Natural killer cell (primary cell): ENCODE measurements around the gene MLLT10. TPM values are rescaled to one million over a fixed set of nuclear protein-coding genes. Genes with fewer than 3 reads are reported as not detected.
A peak's percentile ranks its signal among the peaks of the same experiment; 100 is the strongest.
"Not testable (repeated sequence)": the region's sequence is repeated elsewhere in the genome, so short reads cannot be mapped to it uniquely, and the experiment has no call there.

Source experiments
- ATAC-seq, 3 donors: fragments of 150-1000 bp in 2 of 3; fragments of 200-7000 bp in 1 of 3; cut with Tn5 transposase; 1 replicate in 1 of 3; 2 replicates in 2 of 3; pipeline ENCODE4 v1.10.0; 2021; ENCODE audit warnings: mild to moderate bottlenecking in 2 of 3, moderate library complexity in 2 of 3
- DNase-seq, 2 donors: peaks; one replicate each; pipeline versions ENCODE4 v3.0.0 to v3.0.0-alpha.2; 2013 to 2021; ENCODE audit warnings: mixed read lengths in 1 of 2
- H3K27ac ChIP-seq: one replicate; pipeline ENCODE4 v1.5.1; 2013; ENCODE audit warnings: mild to moderate bottlenecking, low read length
- H3K27me3 ChIP-seq: one replicate; pipeline ENCODE4 v1.6.1; 2013; ENCODE audit warnings: low read length; ENCODE audit not compliant: control insufficient read depth, insufficient read depth
- H3K36me3 ChIP-seq: one replicate; pipeline ENCODE4 v1.6.1; 2013; ENCODE audit warnings: low read length; ENCODE audit not compliant: control insufficient read depth, insufficient read depth
- H3K4me1 ChIP-seq: one replicate; pipeline ENCODE4 v1.6.1; 2013; ENCODE audit warnings: low read length; ENCODE audit not compliant: control insufficient read depth, insufficient read depth
- H3K4me3 ChIP-seq: one replicate; pipeline ENCODE4 v1.5.1; 2013; ENCODE audit warnings: low read length
- H3K9me3 ChIP-seq: one replicate; pipeline ENCODE4 v1.6.1; 2013; ENCODE audit warnings: low read length; ENCODE audit not compliant: control insufficient read depth, insufficient read depth
- H3K27ac Mint-ChIP-seq, 2 donors: one replicate each; pipeline ENCODE4 v1.8.0; 2022; ENCODE audit warnings: mild to moderate bottlenecking in 2 of 2, mixed read lengths in 2 of 2, moderate library complexity in 1 of 2
- H3K27me3 Mint-ChIP-seq, 2 donors: one replicate each; pipeline ENCODE4 v1.8.0; 2022; ENCODE audit warnings: low read depth in 2 of 2, mixed read lengths in 2 of 2
- H3K36me3 Mint-ChIP-seq: one replicate; pipeline ENCODE4 v1.8.0; 2022; ENCODE audit warnings: mixed read lengths
- H3K4me1 Mint-ChIP-seq, 2 donors: one replicate each; pipeline ENCODE4 v1.8.0; 2022; ENCODE audit warnings: mixed read lengths in 2 of 2
- H3K4me3 Mint-ChIP-seq: one replicate; pipeline ENCODE4 v1.8.0; 2022; ENCODE audit warnings: mild to moderate bottlenecking, moderate library complexity, mixed read lengths
- H3K9me3 Mint-ChIP-seq, 2 donors: one replicate each; pipeline ENCODE4 v1.8.0; 2022; ENCODE audit warnings: mixed read lengths in 2 of 2
- CTCF ChIP-seq: fragments of 200-600 bp; IDR thresholded peaks from one replicate; pipeline ENCODE4 v1.8.0; 2022; ENCODE audit warnings: antibody characterized with exemption
- WGBS: methylation state at CpG from one replicate; pipeline ENCODE4 v1.1.7; 2013; ENCODE audit warnings: missing lambda C conversion rate; ENCODE audit not compliant: insufficient coverage; 5-methylcytosine and 5-hydroxymethylcytosine counted together
- intact Hi-C: fragments of 100-400 bp; cut with micrococcal nuclease; formaldehyde crosslinking; loops from one replicate; pipeline ENCODE4 v1.14.2; 2022
- total RNA-seq, 4 donors: library from RNA; stranded (reverse); fragments of 120-200 nt in 1 of 4; gene quantifications; one replicate each; pipeline versions ENCODE4 v1.2.3 to v1.2.4, GENCODE V29; 2013 to 2022

Gene MLLT10
- total RNA-seq, 3 donors from 2014 or later (not counting 1 experiment from before 2014, with no cell fraction given) = 40.4 to 65.2 (median 60.0) TPM

DNA sequence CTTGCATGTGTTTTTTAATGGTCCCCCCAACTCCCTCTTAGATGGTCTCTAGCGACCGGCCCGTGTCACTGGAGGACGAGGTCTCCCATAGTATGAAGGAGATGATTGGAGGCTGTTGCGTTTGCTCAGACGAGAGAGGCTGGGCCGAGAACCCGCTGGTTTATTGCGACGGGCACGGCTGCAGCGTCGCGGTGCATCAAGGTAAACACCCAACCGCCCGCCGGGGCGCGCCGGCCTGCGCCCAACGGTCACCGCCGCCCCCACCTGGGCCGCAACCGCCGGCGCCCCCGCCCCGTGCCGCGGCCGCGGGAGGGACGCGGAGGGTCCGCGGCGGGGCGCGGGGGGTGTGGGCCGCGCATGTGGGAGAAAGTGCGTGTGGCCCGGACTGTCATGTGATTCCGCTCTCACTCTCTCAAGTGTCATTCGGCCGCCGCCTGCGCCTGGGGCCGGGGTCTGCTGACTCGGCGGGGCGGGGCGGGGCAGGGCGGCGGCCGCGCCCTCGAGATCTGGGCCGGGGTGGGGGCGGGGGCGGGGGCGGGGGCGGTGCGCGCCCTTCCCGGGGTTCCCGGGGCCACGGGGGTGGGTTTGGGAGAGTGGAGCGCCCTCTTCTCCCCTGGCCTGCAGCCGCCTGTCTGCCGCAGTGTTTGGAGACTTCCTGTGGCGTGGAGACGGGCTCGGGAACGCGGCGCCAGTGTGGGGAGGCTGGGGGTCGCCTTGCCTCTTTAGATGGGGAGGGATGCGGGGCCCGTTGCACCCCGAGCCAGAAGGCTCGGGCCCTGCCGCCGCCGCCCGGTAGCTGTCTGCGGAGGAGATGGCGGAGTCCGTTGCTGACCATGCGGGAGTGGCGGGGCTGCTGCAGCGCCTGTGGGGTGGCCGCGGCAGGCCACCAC lies 817 bp downstream of the MLLT10 start:
- H3K36me3 ChIP-seq = peaks cover 11% of the 10 kb centered on the region
- H3K4me3 ChIP-seq = peak overlapping the region; percentile 73
- peaks cover 16 to 17% of the 10 kb centered on the region in 2 donors for H3K4me1 Mint-ChIP-seq
- no peaks in the 10 kb centered on the region for H3K9me3 ChIP-seq
- peak overlapping the region; percentile 66 to 90 for H3K27ac Mint-ChIP-seq
- no peaks in the 10 kb centered on the region for H3K27me3 Mint-ChIP-seq
- H3K4me1 ChIP-seq = peaks cover 11% of the 10 kb centered on the region
- no peaks in the 10 kb centered on the region for H3K27me3 ChIP-seq
- WGBS = 2% methylated on average over 83 of the region's 96 CpGs
- H3K9me3 Mint-ChIP-seq = no peaks in the 10 kb centered on the region
- peaks cover 7% of the 10 kb centered on the region for H3K36me3 Mint-ChIP-seq
- ATAC-seq = peak; percentile 41 to 62 (median 53)
- intact Hi-C loops = loop anchor here (5.0 kb wide), 3 partner anchors 38 to 782 kb away; partner anchors contain the start of gene COMMD3
- DNase-seq = peak; percentile 51 to 75
- peak overlapping the region; percentile 91 for H3K4me3 Mint-ChIP-seq
- no peak for TF ChIP-seq CTCF
- peak overlapping the region; percentile 69 for H3K27ac ChIP-seq

DNA sequence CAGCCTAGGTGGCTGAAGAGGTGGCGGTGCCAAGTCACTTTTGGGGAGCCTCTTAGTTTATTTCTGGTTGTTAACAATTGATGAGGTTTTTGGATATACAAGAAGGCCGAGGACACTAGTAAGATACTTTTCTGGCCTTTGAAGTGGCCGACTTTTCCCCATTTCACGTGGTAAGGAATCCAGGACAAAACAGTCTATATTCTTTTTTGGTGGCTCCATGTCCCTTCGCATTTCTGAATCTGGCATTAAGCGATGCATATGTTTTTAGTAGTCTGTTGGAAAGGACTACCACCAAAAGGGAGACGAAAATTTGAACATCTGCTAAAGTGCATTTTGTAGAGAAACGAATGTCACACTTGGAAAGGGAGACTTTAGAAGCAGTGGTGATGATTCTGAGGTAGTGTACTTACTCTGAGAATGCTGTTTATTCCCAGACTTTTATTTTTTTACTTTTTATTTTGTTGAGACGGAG lies 1.5 kb downstream of the MLLT10 start:
- Mint-ChIP-seq H3K4me3 (peak overlapping the region; percentile 85), H3K4me1 (peaks cover 16 to 17% of the 10 kb centered on the region in 2 donors), H3K36me3 (peaks cover 7% of the 10 kb centered on the region), H3K27me3 (no peaks in the 10 kb centered on the region), H3K9me3 (no peaks in the 10 kb centered on the region), H3K27ac (peak overlapping the region; percentile 66 to 90)
- Histone ChIP-seq H3K36me3 (peaks cover 15% of the 10 kb centered on the region), H3K9me3 (no peaks in the 10 kb centered on the region), H3K27me3 (no peaks in the 10 kb centered on the region), H3K4me1 (peaks cover 11% of the 10 kb centered on the region), H3K27ac (peak overlapping the region; percentile 10), H3K4me3 (peak overlapping the region; percentile 29)
- 53% methylated on average over 9 of the region's 9 CpGs for WGBS
- no peak for ATAC-seq
- TF ChIP-seq CTCF = no peak
- intact Hi-C loops = no loop called here
- no peak for DNase-seq

GRCh38 chr10:21535976-21536375 lies 1.9 kb downstream of the MLLT10 start:
- H3K9me3 ChIP-seq, H3K27me3 Mint-ChIP-seq, H3K27me3 ChIP-seq, H3K4me3 ChIP-seq, H3K36me3 Mint-ChIP-seq, H3K27ac ChIP-seq, intact Hi-C loops, H3K9me3 Mint-ChIP-seq, ATAC-seq, DNase-seq: not testable (repeated sequence)
- peak overlapping the region; percentile 66 to 90 for H3K27ac Mint-ChIP-seq
- H3K4me1 Mint-ChIP-seq = peaks cover 16 to 17% of the 10 kb centered on the region in 2 donors
- H3K4me3 Mint-ChIP-seq = peak overlapping the region; percentile 85
- H3K4me1 ChIP-seq = peaks cover 11% of the 10 kb centered on the region
- H3K36me3 ChIP-seq = peaks cover 16% of the 10 kb centered on the region
- 98% methylated on average over 9 of the region's 9 CpGs for WGBS

- Histone ChIP-seq H3K27ac (no peak overlapping the region), H3K9me3 (no peaks in the 10 kb centered on the region), H3K4me3 (no peak overlapping the region), H3K4me1 (peaks cover 11% of the 10 kb centered on the region), H3K36me3 (peaks cover 24% of the 10 kb centered on the region), H3K27me3 (no peaks in the 10 kb centered on the region)
- 100% methylated on average over 3 of the region's 3 CpGs for WGBS
- no peak for TF ChIP-seq CTCF
- H3K9me3 Mint-ChIP-seq = no peaks in the 10 kb centered on the region
- no peak overlapping the region for H3K27ac Mint-ChIP-seq
- no peaks in the 10 kb centered on the region for H3K27me3 Mint-ChIP-seq
- intact Hi-C loops = no loop called here
- peak overlapping the region; percentile 10 for H3K4me3 Mint-ChIP-seq
- DNase-seq = no peak
- no peak for ATAC-seq
- peaks cover 16 to 17% of the 10 kb centered on the region in 2 donors for H3K4me1 Mint-ChIP-seq
- peaks cover 7% of the 10 kb centered on the region for H3K36me3 Mint-ChIP-seq
Observed at GRCh38 chr10:21536874-21537273, 2.8 kb downstream of the MLLT10 start.

GRCh38 chr10:21540701-21541100 lies 6.7 kb downstream of the MLLT10 start:
- H3K27ac ChIP-seq, H3K4me3 Mint-ChIP-seq, H3K27ac Mint-ChIP-seq, H3K9me3 Mint-ChIP-seq, H3K27me3 Mint-ChIP-seq, DNase-seq, H3K4me3 ChIP-seq, ATAC-seq, intact Hi-C loops, H3K9me3 ChIP-seq, H3K27me3 ChIP-seq, H3K4me1 ChIP-seq, H3K4me1 Mint-ChIP-seq: not testable (repeated sequence)
- peaks cover 47% of the 10 kb centered on the region for H3K36me3 ChIP-seq
- 97% methylated on average over 3 of the region's 4 CpGs for WGBS
- H3K36me3 Mint-ChIP-seq = peaks cover 18% of the 10 kb centered on the region
